ENCODE measurements around the gene SAMD4A. TPM values are rescaled to one million over a fixed set of nuclear protein-coding genes. Genes with fewer than 3 reads are reported as not detected.

SAMD4A gene
- polyA plus RNA-seq, 3 donors, result 3.2 to 8.6 (median 4.2) TPM

GRCh38 chr14:54669721-54670561 is 103.0 kb downstream of the SAMD4A start:
- H3K4me3 ChIP-seq (replicated peaks in 1 of 3; ENCODE audit: low read depth in 2 of 3, low read length in 3 of 3), result no peak overlapping the region
- H3K4me2 ChIP-seq (replicated peaks; ENCODE audit: extremely low read depth, low read length, poor library complexity, severe bottlenecking), result no peak overlapping the region
- H3K27me3 Mint-ChIP-seq (ENCODE audit: low read depth in 3 of 3), result peaks cover 1 to 4% (median 2%) of the 10 kb centered on the region in 3 donors
- no peaks in the 10 kb centered on the region for H3K27me3 ChIP-seq (ENCODE audit: control insufficient read depth in 2 of 2, insufficient read depth in 2 of 2, low read length in 2 of 2)
- H3K4me3 Mint-ChIP-seq, result no peak overlapping the region
- peaks cover 5% of the 10 kb centered on the region for H3K4me1 Mint-ChIP-seq
- no peak overlapping the region for H3K27ac Mint-ChIP-seq
- H3K4me1 ChIP-seq (ENCODE audit: control insufficient read depth in 1 of 2, insufficient read depth in 2 of 2, low read length in 2 of 2), result no peaks in the 10 kb centered on the region
- H3K9ac ChIP-seq (ENCODE audit: insufficient read depth, low read length, poor library complexity, severe bottlenecking), result no peak overlapping the region
- H2AFZ ChIP-seq (ENCODE audit: insufficient read depth, low read depth, low read length, poor library complexity, severe bottlenecking), result no peak overlapping the region
- TF ChIP-seq CTCF (IDR thresholded peaks at IDR 0.05), result no peak
- no peak for DNase-seq
- no peaks in the 10 kb centered on the region for H3K36me3 ChIP-seq (replicated peaks in 1 of 2; ENCODE audit: control insufficient read depth in 1 of 2, insufficient read depth in 2 of 2, low read length in 2 of 2)
- no peak overlapping the region for H3K27ac ChIP-seq (ENCODE audit: low read depth in 1 of 2, low read length in 2 of 2)
- intact Hi-C loops (cut with micrococcal nuclease), result no loop called here
- no peaks in the 10 kb centered on the region for H3K79me2 ChIP-seq (ENCODE audit: insufficient read depth, low read length)
- H3K36me3 Mint-ChIP-seq, result no peaks in the 10 kb centered on the region
- no peaks in the 10 kb centered on the region for H3K9me3 Mint-ChIP-seq
- no peaks in the 10 kb centered on the region for H4K20me1 ChIP-seq (ENCODE audit: insufficient read depth, low read length)
- no peaks in the 10 kb centered on the region for H3K9me3 ChIP-seq (replicated peaks in 1 of 2; ENCODE audit: control insufficient read depth in 1 of 2, insufficient read depth in 1 of 2, low read length in 2 of 2)
- 82% methylated on average over 6 of the region's 20 CpGs for WGBS (ENCODE audit: insufficient coverage)

DNA sequence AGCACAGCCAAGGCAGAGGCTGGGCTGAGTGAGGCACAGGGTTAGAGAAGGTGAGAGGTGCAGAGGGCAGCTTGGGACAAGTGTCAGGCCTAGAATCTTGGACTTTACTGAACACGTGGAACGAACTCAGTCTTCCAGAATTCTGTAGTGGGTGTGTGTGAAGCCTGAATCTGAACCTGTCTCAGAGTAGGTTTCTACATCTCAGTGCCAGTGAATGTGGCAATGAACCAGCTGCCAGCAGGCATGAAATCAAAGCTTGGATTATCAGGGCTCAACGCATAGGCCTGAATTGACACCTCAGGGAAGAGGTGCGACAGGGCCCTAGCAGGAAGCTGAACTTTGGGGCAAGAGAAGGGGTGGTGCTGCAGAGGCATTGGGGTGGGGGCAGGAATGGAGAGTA is 104.6 kb downstream of the SAMD4A start:
- H3K4me2 ChIP-seq (replicated peaks; ENCODE audit: extremely low read depth, low read length, poor library complexity, severe bottlenecking), result no peak overlapping the region
- H3K27me3 ChIP-seq (ENCODE audit: control insufficient read depth in 2 of 2, insufficient read depth in 2 of 2, low read length in 2 of 2), result no peaks in the 10 kb centered on the region
- intact Hi-C loops (cut with micrococcal nuclease), result no loop called here
- no peak for TF ChIP-seq CTCF (IDR thresholded peaks at IDR 0.05)
- 100% methylated on average over 3 of the region's 4 CpGs for WGBS (ENCODE audit: insufficient coverage)
- no peaks in the 10 kb centered on the region for H3K79me2 ChIP-seq (ENCODE audit: insufficient read depth, low read length)
- H3K4me1 Mint-ChIP-seq, result peaks cover 5% of the 10 kb centered on the region
- no peak overlapping the region for H3K27ac ChIP-seq (ENCODE audit: low read depth in 1 of 2, low read length in 2 of 2)
- peaks cover 2 to 4% (median 2%) of the 10 kb centered on the region in 3 donors for H3K27me3 Mint-ChIP-seq (ENCODE audit: low read depth in 3 of 3)
- H3K9me3 ChIP-seq (replicated peaks in 1 of 2; ENCODE audit: control insufficient read depth in 1 of 2, insufficient read depth in 1 of 2, low read length in 2 of 2), result no peaks in the 10 kb centered on the region
- H2AFZ ChIP-seq (ENCODE audit: insufficient read depth, low read depth, low read length, poor library complexity, severe bottlenecking), result no peak overlapping the region
- no peak overlapping the region for H3K4me3 Mint-ChIP-seq
- H3K36me3 Mint-ChIP-seq, result no peaks in the 10 kb centered on the region
- no peak for DNase-seq
- no peaks in the 10 kb centered on the region for H3K9me3 Mint-ChIP-seq
- H3K4me3 ChIP-seq (replicated peaks in 1 of 3; ENCODE audit: low read depth in 2 of 3, low read length in 3 of 3), result no peak overlapping the region
- no peaks in the 10 kb centered on the region for H3K36me3 ChIP-seq (replicated peaks in 1 of 2; ENCODE audit: control insufficient read depth in 1 of 2, insufficient read depth in 2 of 2, low read length in 2 of 2)
- no peaks in the 10 kb centered on the region for H4K20me1 ChIP-seq (ENCODE audit: insufficient read depth, low read length)
- no peak overlapping the region for H3K27ac Mint-ChIP-seq
- no peak overlapping the region for H3K9ac ChIP-seq (ENCODE audit: insufficient read depth, low read length, poor library complexity, severe bottlenecking)
- H3K4me1 ChIP-seq (ENCODE audit: control insufficient read depth in 1 of 2, insufficient read depth in 2 of 2, low read length in 2 of 2), result no peaks in the 10 kb centered on the region
